Fibroblast of skin of right biceps (primary cell): Measurements from ENCODE around the gene ADAMTS4.

Source experiments
- DNase-seq: peaks from one replicate; pipeline ENCODE4 v3.0.0-alpha.2; 2013

Gene ADAMTS4

GRCh38 chr1:161193561-161194235, 5.2 kb downstream of the ADAMTS4 start:
- DNase-seq = no peak

- peak; percentile 67 for DNase-seq
These were observed 6.1 kb downstream of the ADAMTS4 start for GRCh38 chr1:161192476-161193465.

DNA sequence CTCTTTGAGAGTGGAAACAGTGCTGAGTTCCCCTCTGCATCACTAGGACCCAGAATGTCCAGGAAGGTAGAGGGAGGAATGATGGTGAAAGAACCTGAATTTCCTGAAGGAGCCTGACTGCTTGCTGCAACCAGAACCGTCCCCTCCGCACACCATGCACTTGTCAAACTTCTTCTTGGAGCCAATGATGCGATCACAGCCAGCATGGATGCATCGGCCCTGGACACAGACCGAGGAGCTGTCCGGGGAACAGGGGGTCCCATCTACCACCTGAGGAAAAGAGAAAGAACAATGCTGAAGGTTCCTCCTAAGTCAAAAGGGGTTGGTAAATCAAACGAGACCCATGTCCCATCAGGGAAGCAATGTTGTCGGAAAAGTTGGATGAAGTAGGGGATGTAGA, 6.9 kb downstream of the ADAMTS4 start:
- DNase-seq = no peak

DNA sequence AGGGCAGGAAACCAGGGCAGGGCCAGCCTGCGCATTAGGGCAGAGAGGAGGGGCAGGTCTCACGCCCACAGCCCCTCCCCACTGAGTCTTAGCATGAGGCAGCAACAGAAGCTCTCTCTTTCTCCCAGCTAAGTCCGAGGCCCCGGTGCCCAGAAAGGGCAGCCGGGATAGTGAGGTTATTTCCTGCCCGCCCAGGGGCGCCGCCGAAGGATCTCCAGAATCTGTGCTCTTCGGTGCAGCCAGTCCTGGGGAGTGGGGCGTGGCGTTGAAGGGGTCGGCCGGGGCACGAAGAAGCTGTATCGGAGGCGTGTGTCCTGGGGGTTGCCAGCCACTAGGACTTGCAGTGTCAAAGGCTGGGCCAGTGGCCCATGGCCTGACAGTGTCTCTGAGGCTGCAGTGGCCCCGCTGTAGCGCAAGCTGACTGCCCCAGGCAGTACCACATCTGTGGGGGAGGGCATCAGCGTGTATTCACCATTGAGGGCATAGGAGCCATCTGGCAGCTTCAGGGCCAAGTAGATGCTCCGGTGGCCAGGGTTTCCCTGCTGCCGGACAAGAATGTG, 7.8 kb downstream of the ADAMTS4 start:
- DNase-seq = no peak

DNA sequence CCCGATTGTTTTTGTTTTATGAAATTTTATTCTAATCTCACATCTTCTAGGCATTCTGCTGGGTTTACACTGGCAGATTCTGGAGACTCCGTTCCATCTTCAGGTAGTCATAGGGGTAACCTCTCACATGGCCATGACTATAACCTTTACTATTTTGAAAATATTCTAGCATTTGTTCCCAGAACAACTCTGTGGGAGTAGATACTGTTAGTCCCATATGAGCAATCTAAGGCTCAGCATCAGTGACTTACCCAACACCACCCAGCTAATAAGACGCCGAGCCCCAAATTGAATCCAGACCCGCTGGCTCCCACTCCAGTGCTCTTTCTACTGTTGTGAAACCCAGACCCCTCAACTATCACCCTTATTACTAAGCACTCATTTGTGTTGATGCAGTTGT, 9.8 kb downstream of the ADAMTS4 start:
- DNase-seq = no peak

DNA sequence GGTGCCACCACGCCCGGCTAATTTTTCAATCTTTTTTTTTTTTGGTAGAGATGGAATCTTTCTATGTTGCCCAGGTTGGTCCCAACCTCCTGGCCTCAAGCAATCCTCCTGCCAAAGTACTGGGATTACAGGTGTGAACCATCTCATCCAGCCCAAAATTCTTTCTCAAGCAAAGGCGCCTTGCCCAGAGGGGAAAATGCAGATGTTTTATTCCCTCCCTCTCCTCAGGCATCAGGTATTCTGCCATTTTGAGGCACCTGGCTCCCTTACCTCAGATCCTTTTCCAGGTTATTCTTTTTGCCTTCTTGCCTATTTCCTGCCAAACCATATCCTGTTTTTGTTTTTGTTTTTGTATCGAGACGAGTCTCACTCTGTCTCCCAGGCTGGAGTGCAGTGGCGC, 10.5 kb downstream of the ADAMTS4 start:
- DNase-seq = no peak

DNA sequence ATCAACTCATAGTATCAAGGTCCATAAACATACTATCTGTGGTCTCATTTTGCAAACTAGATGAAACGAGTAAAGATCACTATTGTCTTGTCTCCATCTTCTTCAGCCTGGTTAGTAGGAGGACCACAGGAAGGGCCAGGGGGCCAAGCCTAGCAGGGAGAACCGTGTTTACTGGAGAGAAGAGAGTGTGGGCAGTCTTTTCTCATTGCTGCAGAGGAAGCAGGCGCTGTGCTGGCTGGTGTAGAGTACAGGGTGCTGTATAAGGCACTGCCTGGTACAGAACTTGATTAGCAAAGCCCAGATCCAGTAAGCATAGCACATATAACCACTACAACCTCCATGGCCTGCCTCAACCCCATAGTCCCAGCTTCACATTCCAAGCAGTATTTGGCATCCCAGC, 11.5 kb downstream of the ADAMTS4 start:
- DNase-seq = no peak

GRCh38 chr1:161185732-161186311, 13.0 kb downstream of the ADAMTS4 start:
- no peak for DNase-seq

GRCh38 chr1:161185282-161185682, 13.6 kb downstream of the ADAMTS4 start:
- peak; percentile 70 for DNase-seq

GRCh38 chr1:161182214-161182613, 16.6 kb downstream of the ADAMTS4 start:
- peak; percentile 70 for DNase-seq

DNA sequence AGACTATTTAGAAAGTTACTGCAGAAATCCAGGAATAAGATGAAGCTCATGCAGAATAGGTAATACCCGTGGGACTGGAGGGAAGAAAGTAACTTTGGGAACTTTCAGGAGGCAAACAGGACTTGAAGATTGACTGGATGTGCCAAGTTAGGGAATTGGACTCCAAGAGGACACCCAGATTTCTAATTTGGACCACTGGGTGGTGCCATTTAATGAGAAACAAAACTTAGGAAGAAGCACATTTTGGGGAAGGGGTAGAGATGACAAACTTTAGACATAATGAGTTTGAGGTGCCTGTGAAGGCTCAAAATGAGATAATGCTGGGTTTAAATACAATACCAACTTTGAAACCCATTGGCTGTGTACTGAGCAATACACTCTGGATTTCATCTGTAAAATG, 18.2 kb downstream of the ADAMTS4 start:
- peak; percentile 18 for DNase-seq

DNA sequence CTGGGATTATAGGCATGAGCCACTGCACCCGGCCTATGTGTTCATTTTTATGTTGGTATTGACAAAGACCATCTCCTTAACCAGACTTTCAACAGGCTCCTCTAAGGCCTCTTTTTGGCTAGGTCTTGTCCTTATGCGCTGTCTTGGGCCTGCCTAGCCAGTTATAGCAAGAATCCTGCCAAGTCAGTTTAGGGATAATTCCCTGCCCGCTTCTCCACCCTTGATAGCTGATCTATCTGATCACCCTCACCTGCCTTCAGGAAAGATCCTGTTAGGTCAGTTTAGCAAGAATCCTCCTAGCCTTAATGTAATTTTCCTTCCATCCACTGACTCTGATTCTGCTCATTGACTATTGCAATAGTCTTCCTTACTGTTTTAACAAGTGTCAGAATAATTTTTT, 19.2 kb downstream of the ADAMTS4 start:
- no peak for DNase-seq

DNA sequence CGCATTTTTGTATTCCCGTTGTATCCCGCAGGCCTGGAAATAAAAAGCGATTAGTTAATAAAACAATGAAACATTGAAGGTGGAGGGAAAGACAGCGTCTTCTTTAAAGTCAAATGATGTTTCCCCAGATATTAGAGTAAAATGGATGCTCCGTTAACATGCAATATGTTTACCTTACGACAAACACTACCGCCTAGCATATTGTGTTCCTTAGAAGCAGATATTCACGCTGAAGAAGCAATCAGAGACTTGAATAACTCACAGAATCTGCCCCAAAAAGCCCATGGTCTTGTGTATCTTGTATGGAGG, 21.0 kb downstream of the ADAMTS4 start:
- no peak for DNase-seq

DNA sequence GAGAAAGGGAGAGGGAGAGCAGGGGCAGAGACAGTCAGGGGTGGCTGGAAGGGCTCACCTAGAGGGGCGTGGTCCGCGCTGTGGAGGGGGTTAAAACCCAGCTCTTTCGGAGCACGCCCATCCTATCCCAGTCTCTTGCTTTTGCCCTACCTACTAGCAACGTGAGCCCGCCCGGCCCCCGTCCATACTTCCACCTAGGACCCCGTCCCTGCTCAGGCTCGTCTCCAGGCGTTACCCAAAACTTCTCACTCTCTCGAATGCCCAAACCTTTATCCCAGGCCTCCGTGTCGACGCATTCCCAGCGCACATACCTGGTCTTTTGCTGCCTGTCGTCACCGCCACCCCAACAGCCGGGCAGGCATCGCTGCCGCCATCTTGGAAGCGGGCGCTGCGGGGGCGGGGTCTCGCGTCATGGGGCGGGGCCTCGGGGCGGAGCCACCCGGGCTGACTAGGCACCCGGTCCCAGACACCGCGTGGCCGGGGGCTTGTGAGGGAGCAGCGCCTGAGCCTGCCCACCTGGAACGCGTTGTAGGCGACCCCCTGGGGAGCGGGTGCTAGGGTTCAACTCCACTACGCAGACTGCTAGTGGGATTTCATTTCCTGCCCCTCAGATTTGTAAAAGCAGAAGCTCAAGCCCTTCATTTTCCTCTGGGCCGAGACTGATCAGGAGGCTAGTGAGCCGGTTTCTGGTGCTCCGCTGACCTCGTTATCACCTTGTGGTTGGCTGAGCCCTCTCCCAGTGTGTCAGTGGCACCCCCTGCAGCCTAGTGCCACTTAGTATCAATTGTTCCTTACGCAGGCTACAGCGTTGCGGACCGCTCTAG, 21.5 kb downstream of the ADAMTS4 start, which contains the start of gene B4GALT3:
B4GALT3 (minus strand) TSS at position 396 of the 824 bp plus-strand sequence. CDS start 1,447 bp downstream, outside the sequence.
- DNase-seq = peak; percentile 79

DNA sequence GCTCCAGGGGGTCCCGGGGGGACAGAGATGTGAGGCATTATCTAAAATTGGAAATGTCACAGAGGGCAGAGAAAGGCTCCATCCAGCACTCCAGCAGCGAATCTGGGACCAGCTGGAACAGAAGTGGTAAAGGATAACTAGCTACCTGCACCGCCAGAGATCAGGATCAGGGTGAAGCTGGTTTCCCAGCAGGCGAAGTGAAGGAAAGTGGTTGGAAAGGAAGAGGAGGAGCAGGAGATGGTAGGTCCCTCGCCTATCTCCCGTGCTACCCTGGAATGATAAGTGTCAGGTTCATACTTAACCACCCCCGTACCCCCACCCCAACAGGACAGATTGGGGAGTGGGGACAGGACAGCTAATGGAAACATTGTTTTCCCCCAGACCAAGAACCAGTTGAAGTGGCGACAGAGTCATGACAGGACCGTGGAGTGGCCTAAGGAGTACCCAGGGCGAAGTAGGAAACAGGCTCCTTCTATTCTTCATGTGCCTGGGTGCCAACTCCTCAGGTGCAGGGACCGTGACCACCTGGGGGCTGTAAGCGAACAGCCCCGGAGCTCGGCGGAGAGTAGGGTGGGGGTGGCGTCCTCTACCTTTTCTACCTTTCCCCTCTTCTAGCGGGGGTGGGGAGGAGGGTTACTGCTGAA, 22.3 kb downstream of the ADAMTS4 start:
- no peak for DNase-seq

GRCh38 chr1:161175771-161176453, 22.9 kb downstream of the ADAMTS4 start:
- DNase-seq = no peak

- DNase-seq = no peak
These were observed 23.9 kb downstream of the ADAMTS4 start for GRCh38 chr1:161174911-161175310.

GRCh38 chr1:161173711-161174110, 25.1 kb downstream of the ADAMTS4 start:
- no peak for DNase-seq

DNA sequence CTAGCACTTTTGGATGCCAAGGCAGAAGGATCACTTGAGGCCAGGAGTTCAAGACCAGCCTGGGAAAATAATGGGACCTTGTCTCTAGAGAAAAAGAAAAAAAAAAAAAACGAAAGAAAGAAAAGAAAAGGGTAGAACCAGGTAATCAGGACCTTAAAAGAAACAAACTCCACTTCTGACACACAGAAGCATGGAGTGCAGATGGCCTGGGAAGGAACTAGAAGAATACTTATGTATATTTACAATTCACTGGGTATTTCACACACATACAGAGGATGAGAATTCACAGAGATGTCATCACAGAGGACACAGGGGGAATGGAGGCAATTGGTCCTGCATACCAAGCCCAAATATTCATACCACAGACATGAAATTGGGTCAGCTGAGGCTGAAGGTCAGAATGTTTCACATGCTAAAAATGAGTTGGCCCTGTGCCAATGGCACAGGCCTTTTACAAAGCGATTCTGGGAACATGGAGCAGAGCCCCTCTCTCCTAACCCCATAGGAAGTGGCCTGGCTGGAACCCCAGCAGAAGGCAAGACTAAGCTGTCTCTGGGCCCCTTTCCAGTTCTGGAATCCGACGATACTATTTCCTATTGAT, 26.0 kb downstream of the ADAMTS4 start:
- peak; percentile 90 for DNase-seq

- DNase-seq = no peak
These were observed 26.5 kb downstream of the ADAMTS4 start for GRCh38 chr1:161172349-161172748.

DNA sequence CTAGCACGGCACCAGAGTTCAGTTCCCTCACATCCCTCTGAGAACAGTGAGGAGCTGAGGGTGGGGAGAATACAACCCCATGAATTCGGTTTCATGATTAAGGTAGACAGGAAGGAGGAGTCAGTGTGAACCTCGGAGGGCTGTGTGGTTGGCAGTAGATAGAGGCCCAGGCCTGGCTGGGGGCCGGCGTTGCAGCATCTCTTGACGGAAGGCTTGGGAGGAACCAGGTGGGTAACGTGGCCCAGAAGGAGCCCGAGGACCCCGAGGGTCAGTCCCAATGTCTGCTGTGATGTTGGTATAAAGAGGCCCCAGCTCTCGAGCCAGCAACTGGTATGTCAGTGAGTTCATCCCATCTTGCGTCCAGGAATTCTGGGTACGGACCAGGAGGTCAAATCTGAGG, 27.2 kb downstream of the ADAMTS4 start:
- DNase-seq = no peak
